DND-41 (cell line): ENCODE results near the gene RAB14.

Source experiments
- ATAC-seq: fragments of 200-7000 bp; cut with Tn5 transposase; 3 replicates; pipeline ENCODE4 v1.9.1; 2021; ENCODE audit warnings: low read depth; ENCODE audit not compliant: insufficient read depth
- DNase-seq: peaks from one replicate; pipeline ENCODE4 v3.0.0-alpha.2; 2020
- H2AFZ ChIP-seq: 2 replicates; pipeline ENCODE4 v1.6.0; 2012; ENCODE audit warnings: low read depth, low read length
- H3K27ac ChIP-seq: 2 replicates; pipeline ENCODE4 v1.5.1; 2012; ENCODE audit warnings: low read length, inconsistent platforms
- H3K27me3 ChIP-seq: fragments of 200-600 bp; sonication (generic); 2 replicates; pipeline ENCODE4 v1.6.0; 2012; ENCODE audit warnings: low read length, mild to moderate bottlenecking, inconsistent platforms; ENCODE audit not compliant: insufficient read depth, poor library complexity
- H3K36me3 ChIP-seq: 2 replicates; pipeline ENCODE4 v1.5.1; 2012; ENCODE audit warnings: low read length, inconsistent platforms; ENCODE audit not compliant: insufficient read depth
- H3K4me1 ChIP-seq: 2 replicates; pipeline ENCODE4 v1.5.1; 2012; ENCODE audit warnings: mild to moderate bottlenecking, low read length; ENCODE audit not compliant: insufficient read depth
- H3K4me2 ChIP-seq: 2 replicates; pipeline ENCODE4 v1.6.0; 2012; ENCODE audit warnings: mild to moderate bottlenecking, moderate library complexity, low read length, inconsistent platforms; ENCODE audit not compliant: insufficient read depth
- H3K4me3 ChIP-seq, 2 experiments: fragments of 200-600 bp in 1 of 2; shearing (Covaris generic) in 1 of 2; 2 replicates each; pipeline ENCODE4 v1.5.1; 2012 to 2016; ENCODE audit warnings: inconsistent platforms in 2 of 2, low read length in 2 of 2, mild to moderate bottlenecking in 2 of 2, low read depth in 1 of 2, moderate library complexity in 1 of 2
- H3K79me2 ChIP-seq: 2 replicates; pipeline ENCODE4 v1.6.0; 2012; ENCODE audit warnings: low read length, inconsistent platforms; ENCODE audit not compliant: insufficient read depth
- H3K9ac ChIP-seq: 2 replicates; pipeline ENCODE4 v1.6.0; 2012; ENCODE audit warnings: low read depth, mild to moderate bottlenecking, inconsistent platforms, low read length, moderate library complexity
- H3K9me3 ChIP-seq: 2 replicates; pipeline ENCODE4 v1.5.1; 2012; ENCODE audit warnings: low read length, moderate library complexity, mild to moderate bottlenecking, inconsistent platforms; ENCODE audit not compliant: insufficient read depth, severe bottlenecking
- H4K20me1 ChIP-seq: 2 replicates; pipeline ENCODE4 v1.6.0; 2012; ENCODE audit warnings: low read length; ENCODE audit not compliant: insufficient read depth
- EZH2 ChIP-seq: IDR thresholded peaks from 3 replicates; pipeline ENCODE4 v1.6.1; 2012; ENCODE audit warnings: borderline replicate concordance, low read depth, mild to moderate bottlenecking, moderate library complexity, low read length, inconsistent platforms; ENCODE audit not compliant: severe bottlenecking
- TF ChIP-seq, protein P1 (sequence below): IDR thresholded peaks from 2 replicates; pipeline ENCODE4 v1.5.1; 2012; ENCODE audit warnings: borderline replicate concordance, low read length, moderate library complexity, mild to moderate bottlenecking; ENCODE audit not compliant: poor library complexity, severe bottlenecking; ENCODE audit errors: extremely low read depth

Gene RAB14

GRCh38 chr9:121204121-121204520 is 2.5 kb upstream of the RAB14 start:
- H3K27ac ChIP-seq: no peak overlapping the region
- no peak for ATAC-seq
- peaks cover 20% of the 10 kb centered on the region for H4K20me1 ChIP-seq
- H3K4me2 ChIP-seq: no peak overlapping the region
- peaks cover 32% of the 10 kb centered on the region for H3K79me2 ChIP-seq
- DNase-seq: no peak
- no peak for TF ChIP-seq EZH2
- TF ChIP-seq, protein P1, sequence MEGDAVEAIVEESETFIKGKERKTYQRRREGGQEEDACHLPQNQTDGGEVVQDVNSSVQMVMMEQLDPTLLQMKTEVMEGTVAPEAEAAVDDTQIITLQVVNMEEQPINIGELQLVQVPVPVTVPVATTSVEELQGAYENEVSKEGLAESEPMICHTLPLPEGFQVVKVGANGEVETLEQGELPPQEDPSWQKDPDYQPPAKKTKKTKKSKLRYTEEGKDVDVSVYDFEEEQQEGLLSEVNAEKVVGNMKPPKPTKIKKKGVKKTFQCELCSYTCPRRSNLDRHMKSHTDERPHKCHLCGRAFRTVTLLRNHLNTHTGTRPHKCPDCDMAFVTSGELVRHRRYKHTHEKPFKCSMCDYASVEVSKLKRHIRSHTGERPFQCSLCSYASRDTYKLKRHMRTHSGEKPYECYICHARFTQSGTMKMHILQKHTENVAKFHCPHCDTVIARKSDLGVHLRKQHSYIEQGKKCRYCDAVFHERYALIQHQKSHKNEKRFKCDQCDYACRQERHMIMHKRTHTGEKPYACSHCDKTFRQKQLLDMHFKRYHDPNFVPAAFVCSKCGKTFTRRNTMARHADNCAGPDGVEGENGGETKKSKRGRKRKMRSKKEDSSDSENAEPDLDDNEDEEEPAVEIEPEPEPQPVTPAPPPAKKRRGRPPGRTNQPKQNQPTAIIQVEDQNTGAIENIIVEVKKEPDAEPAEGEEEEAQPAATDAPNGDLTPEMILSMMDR: no peak
- no peak overlapping the region for H2AFZ ChIP-seq
- peaks cover 23% of the 10 kb centered on the region for H3K4me1 ChIP-seq
- H3K9me3 ChIP-seq: no peaks in the 10 kb centered on the region
- H3K27me3 ChIP-seq: no peaks in the 10 kb centered on the region
- no peak overlapping the region for H3K9ac ChIP-seq
- H3K4me3 ChIP-seq: no peak overlapping the region
- no peaks in the 10 kb centered on the region; the same call in 1 of the 2 replicates for H3K36me3 ChIP-seq

DNA sequence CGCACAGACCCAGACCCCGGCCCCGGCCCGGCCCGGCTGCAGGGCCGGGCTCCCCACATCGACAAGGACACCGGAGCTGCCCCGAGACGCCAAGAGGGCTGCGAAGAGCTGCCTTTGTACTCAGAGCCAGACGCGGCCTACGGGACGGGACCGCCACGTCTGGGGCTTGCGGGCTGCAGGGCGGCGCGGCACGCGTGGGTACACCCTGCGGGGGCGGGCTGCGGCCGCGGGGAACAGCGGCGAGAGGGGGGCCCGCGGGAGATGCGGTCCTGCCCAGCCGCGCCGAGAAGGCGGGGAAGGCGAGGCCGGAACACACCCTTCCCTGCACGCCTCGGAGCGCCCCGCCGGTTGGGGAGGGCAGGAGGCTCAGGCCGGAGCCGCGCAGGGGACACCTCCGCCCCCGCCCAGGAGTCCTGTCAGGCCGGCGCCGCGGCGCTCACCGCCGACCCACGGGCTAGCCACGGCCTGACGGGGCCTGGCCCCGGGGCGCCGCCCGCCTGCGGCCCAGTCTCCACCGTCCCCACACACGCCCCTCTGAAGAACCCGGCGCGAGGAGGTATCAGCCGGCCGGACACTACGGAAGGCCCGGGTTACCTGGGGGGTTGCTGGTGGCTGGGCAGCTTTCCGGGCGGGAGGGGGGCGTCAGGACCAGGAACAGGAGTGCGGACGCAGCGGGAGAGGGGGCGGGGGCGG is 478 bp downstream of the RAB14 start:
- DNase-seq (peak; percentile 40), ATAC-seq (peak; percentile 32)
- peak overlapping the region; percentile 96 for H3K4me2 ChIP-seq
- H3K4me1 ChIP-seq: peaks cover 41% of the 10 kb centered on the region
- TF ChIP-seq, protein P1: no peak
- TF ChIP-seq EZH2: no peak
- no peaks in the 10 kb centered on the region for H3K27me3 ChIP-seq
- H3K36me3 ChIP-seq: no peaks in the 10 kb centered on the region; the same call in 1 of the 2 replicates
- H3K27ac ChIP-seq: peak overlapping the region; percentile 83
- peaks cover 62% of the 10 kb centered on the region for H3K79me2 ChIP-seq
- peak overlapping the region; percentile 72 to 84 for H3K4me3 ChIP-seq
- H2AFZ ChIP-seq: peak overlapping the region; percentile 85
- peak overlapping the region; percentile 95 for H3K9ac ChIP-seq
- peaks cover 46% of the 10 kb centered on the region for H4K20me1 ChIP-seq
- no peaks in the 10 kb centered on the region for H3K9me3 ChIP-seq

DNA sequence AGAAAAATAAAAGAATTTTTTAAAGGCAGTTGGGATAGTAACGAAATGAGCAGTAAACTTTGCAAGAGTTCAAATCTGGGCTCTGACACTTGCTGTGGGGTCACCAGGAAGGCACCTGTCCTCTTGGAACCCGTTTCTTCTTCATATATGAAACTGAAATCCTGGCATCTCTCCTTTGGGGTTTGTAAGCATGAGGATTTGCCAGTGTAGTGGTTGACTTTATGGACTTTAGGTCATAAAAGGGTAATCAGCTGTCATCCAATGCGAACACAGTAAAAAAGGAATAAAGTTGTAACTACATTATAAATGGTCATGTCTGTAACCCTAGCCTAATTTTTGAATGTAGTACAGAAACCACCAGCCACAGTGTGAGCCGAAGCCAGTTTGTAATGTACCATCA is 1.3 kb downstream of the RAB14 start:
- Histone ChIP-seq H4K20me1 (peaks cover 54% of the 10 kb centered on the region), H3K4me3 (peak overlapping the region; percentile 72 to 84), H3K27me3 (no peaks in the 10 kb centered on the region), H3K4me2 (peak overlapping the region; percentile 96), H3K9me3 (no peaks in the 10 kb centered on the region), H2AFZ (no peak overlapping the region), H3K27ac (peak overlapping the region; percentile 83; the same call in 1 of the 2 replicates), H3K79me2 (peaks cover 70% of the 10 kb centered on the region), H3K36me3 (no peaks in the 10 kb centered on the region; the same call in 1 of the 2 replicates), H3K4me1 (peaks cover 42% of the 10 kb centered on the region), H3K9ac (peak overlapping the region; percentile 95)
- TF ChIP-seq, protein P1: no peak
- no peak for ATAC-seq
- no peak for DNase-seq
